SH-SY5Y (cell line): ENCODE results near the gene EXOC7.

ENCODE experiments used
- GATA2 ChIP-seq: IDR thresholded peaks from 2 replicates; pipeline ENCODE4 v1.6.1; 2011; ENCODE audit warnings: mild to moderate bottlenecking, low read depth, low read length
- GATA3 ChIP-seq: IDR thresholded peaks from 2 replicates; pipeline ENCODE4 v1.6.1; 2011; ENCODE audit warnings: low read depth, mild to moderate bottlenecking, low read length, moderate library complexity

DNA sequence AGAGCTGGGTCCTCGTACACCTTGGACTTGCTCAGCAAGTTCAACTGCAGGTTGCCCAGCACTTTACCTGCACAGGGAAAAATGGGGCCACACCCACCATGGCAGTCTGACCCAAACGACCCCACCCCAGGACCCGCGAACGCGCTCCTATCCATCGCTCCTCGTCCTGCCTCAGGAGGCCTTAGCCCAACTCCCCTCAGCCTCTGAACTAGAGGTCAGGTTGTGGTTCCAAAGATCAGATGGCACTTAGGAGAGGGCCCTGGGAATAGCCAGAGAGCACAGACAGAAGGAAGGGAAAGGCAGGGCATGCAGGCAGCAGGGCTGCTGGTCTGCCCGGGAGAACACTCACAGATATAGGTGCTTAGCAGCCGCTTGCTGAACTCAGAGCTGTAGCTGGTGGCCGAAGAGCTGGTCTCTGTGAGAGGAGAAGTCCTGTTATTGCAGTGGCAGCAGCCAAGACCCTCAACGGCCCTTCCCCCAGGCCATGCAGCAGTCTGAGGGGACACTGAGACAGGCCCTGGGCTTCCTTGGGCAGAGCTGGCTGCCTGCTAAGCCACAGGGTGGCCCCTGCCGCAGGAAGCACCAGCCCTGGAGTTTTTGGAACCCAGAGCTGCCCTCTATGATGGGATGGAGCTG is 17.7 kb downstream of the EXOC7 start:
- TF ChIP-seq GATA2 (no peak), GATA3 (no peak)
